ENCODE measurements around the gene MEIKIN. TPM values are rescaled to one million over a fixed set of nuclear protein-coding genes. Genes with fewer than 3 reads are reported as not detected.

Gene MEIKIN
- total RNA-seq, 1 donor from 2014 or later = not detected

GRCh38 chr5:131812371-131813160, 132.9 kb downstream of the MEIKIN start:
- Mint-ChIP-seq H3K36me3 (ENCODE audit: low read depth, unreplicated experiment) (no peaks in the 10 kb centered on the region), H3K4me3 (ENCODE audit: unreplicated experiment) (no peak overlapping the region), H3K27me3 (ENCODE audit: unreplicated experiment) (no peaks in the 10 kb centered on the region), H3K27ac (ENCODE audit: unreplicated experiment) (no peak overlapping the region), H3K4me1 (ENCODE audit: unreplicated experiment) (peaks cover 5% of the 10 kb centered on the region), H3K9me3 (ENCODE audit: unreplicated experiment) (no peaks in the 10 kb centered on the region)
- no peak for TF ChIP-seq CTCF (IDR thresholded peaks at IDR 0.05; ENCODE audit: unreplicated experiment)
- DNase-seq (ENCODE audit: low spot score) = no peak

- Mint-ChIP-seq H3K27ac (ENCODE audit: unreplicated experiment) (no peak overlapping the region), H3K4me3 (ENCODE audit: unreplicated experiment) (no peak overlapping the region), H3K9me3 (ENCODE audit: unreplicated experiment) (no peaks in the 10 kb centered on the region), H3K27me3 (ENCODE audit: unreplicated experiment) (no peaks in the 10 kb centered on the region), H3K36me3 (ENCODE audit: low read depth, unreplicated experiment) (no peaks in the 10 kb centered on the region), H3K4me1 (ENCODE audit: unreplicated experiment) (peaks cover 22% of the 10 kb centered on the region)
- no peak for TF ChIP-seq CTCF (IDR thresholded peaks at IDR 0.05; ENCODE audit: unreplicated experiment)
- peak; percentile 10 for DNase-seq (ENCODE audit: low spot score)
Measured at GRCh38 chr5:131810510-131811249, 134.8 kb downstream of the MEIKIN start.

GRCh38 chr5:131796793-131797693, 148.4 kb downstream of the MEIKIN start, which contains the start of gene FNIP1:
TSS of gene FNIP1 (minus strand) at chr5:131797017. CDS start at chr5:131796921, 96 bp downstream.
- H3K9me3 Mint-ChIP-seq (ENCODE audit: unreplicated experiment) = no peaks in the 10 kb centered on the region
- peak within 1 kb of the TSS; percentile 87 for H3K27ac Mint-ChIP-seq (ENCODE audit: unreplicated experiment)
- DNase-seq (ENCODE audit: low spot score) = peak; percentile 98
- TF ChIP-seq CTCF (IDR thresholded peaks at IDR 0.05; ENCODE audit: unreplicated experiment) = no peak
- peaks cover 25% of the 10 kb centered on the region for H3K4me1 Mint-ChIP-seq (ENCODE audit: unreplicated experiment)
- H3K36me3 Mint-ChIP-seq (ENCODE audit: low read depth, unreplicated experiment) = no peaks in the 10 kb centered on the region
- H3K27me3 Mint-ChIP-seq (ENCODE audit: unreplicated experiment) = peaks cover 3% of the 10 kb centered on the region
- H3K4me3 Mint-ChIP-seq (ENCODE audit: unreplicated experiment) = peak within 1 kb of the TSS; percentile 99

- TF ChIP-seq CTCF (IDR thresholded peaks at IDR 0.05; ENCODE audit: unreplicated experiment) = no peak
- H3K27ac Mint-ChIP-seq (ENCODE audit: unreplicated experiment) = peak overlapping the region; percentile 87
- H3K27me3 Mint-ChIP-seq (ENCODE audit: unreplicated experiment) = peaks cover 3% of the 10 kb centered on the region
- no peaks in the 10 kb centered on the region for H3K36me3 Mint-ChIP-seq (ENCODE audit: low read depth, unreplicated experiment)
- H3K4me3 Mint-ChIP-seq (ENCODE audit: unreplicated experiment) = peak overlapping the region; percentile 99
- DNase-seq (ENCODE audit: low spot score) = peak; percentile 61
- H3K4me1 Mint-ChIP-seq (ENCODE audit: unreplicated experiment) = peaks cover 25% of the 10 kb centered on the region
- H3K9me3 Mint-ChIP-seq (ENCODE audit: unreplicated experiment) = no peaks in the 10 kb centered on the region
Measured at GRCh38 chr5:131795879-131796792, 149.3 kb downstream of the MEIKIN start.
